Measurements from ENCODE around the gene TRAPPC3. TPM values are rescaled to one million over a fixed set of nuclear protein-coding genes. Genes with fewer than 3 reads are reported as not detected.

The TRAPPC3 gene
- total and polyA plus RNA-seq, 9 of the 15 experiments (the other 6 are each of a cell fraction or from before 2014, with no cell fraction given), result 20.6 to 141 (median 112) TPM

GRCh38 chr1:36187800-36188593 lies 38.7 kb upstream of the TRAPPC3 start (continued):
- TF ChIP-seq CBX5 (IDR thresholded peaks at IDR 0.05; ENCODE audit: borderline replicate concordance, low read depth), result no peak
- TF ChIP-seq HDAC1 (IDR thresholded peaks at IDR 0.05), result peak in 1 of 2 experiments; percentile 43; a peak in 1 of 4 replicates
- 0 out of 2 replicates have a peak, but pooled peaks have one; percentile 14 for TF ChIP-seq FOXP1 (CRISPR knock-in tag; IDR thresholded peaks at IDR 0.05)
- TF ChIP-seq CBX1 (IDR thresholded peaks at IDR 0.05; ENCODE audit: low read depth), result peak; percentile 30; the same call in 1 of the 2 replicates
- TF ChIP-seq TRIM25 (IDR thresholded peaks at IDR 0.05; ENCODE audit: borderline replicate concordance), result no peak
- TF ChIP-seq CHD4 (IDR thresholded peaks at IDR 0.05; ENCODE audit: insufficient read depth, insufficient replicate concordance, low read depth, low read length, poor library complexity, severe bottlenecking), result no peak
- TF ChIP-seq ZNF551 (CRISPR knock-in tag; IDR thresholded peaks at IDR 0.05), result no peak
- TF ChIP-seq, protein P1, sequence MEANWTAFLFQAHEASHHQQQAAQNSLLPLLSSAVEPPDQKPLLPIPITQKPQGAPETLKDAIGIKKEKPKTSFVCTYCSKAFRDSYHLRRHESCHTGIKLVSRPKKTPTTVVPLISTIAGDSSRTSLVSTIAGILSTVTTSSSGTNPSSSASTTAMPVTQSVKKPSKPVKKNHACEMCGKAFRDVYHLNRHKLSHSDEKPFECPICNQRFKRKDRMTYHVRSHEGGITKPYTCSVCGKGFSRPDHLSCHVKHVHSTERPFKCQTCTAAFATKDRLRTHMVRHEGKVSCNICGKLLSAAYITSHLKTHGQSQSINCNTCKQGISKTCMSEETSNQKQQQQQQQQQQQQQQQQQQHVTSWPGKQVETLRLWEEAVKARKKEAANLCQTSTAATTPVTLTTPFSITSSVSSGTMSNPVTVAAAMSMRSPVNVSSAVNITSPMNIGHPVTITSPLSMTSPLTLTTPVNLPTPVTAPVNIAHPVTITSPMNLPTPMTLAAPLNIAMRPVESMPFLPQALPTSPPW (CRISPR knock-in tag; IDR thresholded peaks at IDR 0.05), result peak; percentile 66
- TF ChIP-seq HDAC8 (tag; IDR thresholded peaks at IDR 0.05), result 0 out of 2 replicates have a peak, but pooled peaks have one; percentile 19
- TF ChIP-seq ZNF239 (CRISPR knock-in tag; IDR thresholded peaks at IDR 0.05), result no peak
- TF ChIP-seq ZNF41 (CRISPR knock-in tag; conservative IDR thresholded peaks at IDR 0.05), result no peak
- TF ChIP-seq, protein P2, sequence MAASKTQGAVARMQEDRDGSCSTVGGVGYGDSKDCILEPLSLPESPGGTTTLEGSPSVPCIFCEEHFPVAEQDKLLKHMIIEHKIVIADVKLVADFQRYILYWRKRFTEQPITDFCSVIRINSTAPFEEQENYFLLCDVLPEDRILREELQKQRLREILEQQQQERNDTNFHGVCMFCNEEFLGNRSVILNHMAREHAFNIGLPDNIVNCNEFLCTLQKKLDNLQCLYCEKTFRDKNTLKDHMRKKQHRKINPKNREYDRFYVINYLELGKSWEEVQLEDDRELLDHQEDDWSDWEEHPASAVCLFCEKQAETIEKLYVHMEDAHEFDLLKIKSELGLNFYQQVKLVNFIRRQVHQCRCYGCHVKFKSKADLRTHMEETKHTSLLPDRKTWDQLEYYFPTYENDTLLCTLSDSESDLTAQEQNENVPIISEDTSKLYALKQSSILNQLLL (CRISPR knock-in tag; IDR thresholded peaks at IDR 0.05; ENCODE audit: borderline replicate concordance), result no peak
- no peak for TF ChIP-seq CEBPG (CRISPR knock-in tag; IDR thresholded peaks at IDR 0.05)
- no peak for TF ChIP-seq CEBPG (tag; conservative IDR thresholded peaks at IDR 0.05 in 1 of 2, IDR thresholded peaks at IDR 0.05 in 1 of 2)
- TF ChIP-seq THRAP3 (IDR thresholded peaks at IDR 0.05; ENCODE audit: borderline replicate concordance), result no peak
- TF ChIP-seq BDP1 (IDR thresholded peaks at IDR 0.05; ENCODE audit: insufficient read depth, insufficient read length), result no peak
- no peak for TF ChIP-seq PTTG1 (tag; IDR thresholded peaks at IDR 0.05; ENCODE audit: low read depth)
- TF ChIP-seq PRPF4 (IDR thresholded peaks at IDR 0.05; ENCODE audit: insufficient read depth, low read depth, low read length, poor library complexity, severe bottlenecking), result no peak
- no peak for TF ChIP-seq KDM2B (CRISPR knock-in tag; IDR thresholded peaks at IDR 0.05)
- no peak for TF ChIP-seq TGIF2 (CRISPR knock-in tag; IDR thresholded peaks at IDR 0.05)
- no peak for TF ChIP-seq NFRKB (IDR thresholded peaks at IDR 0.05; ENCODE audit: low read depth)
- no peak for TF ChIP-seq SUPT5H (IDR thresholded peaks at IDR 0.05)
- TF ChIP-seq NR2C2 (CRISPR knock-in tag; IDR thresholded peaks at IDR 0.05), result 0 out of 2 replicates have a peak, but pooled peaks have one; percentile 11
- no peak for TF ChIP-seq NR2C2 (tag; IDR thresholded peaks at IDR 0.05)
- TF ChIP-seq ZNF75A (CRISPR knock-in tag; IDR thresholded peaks at IDR 0.05), result no peak

Data from K562 (cell line).